NCI-H146 (cell line): Measurements from ENCODE around the gene ITGB2.

ENCODE experiments used
- DNase-seq: peaks from one replicate; lab custom pipeline; 2025; lab: John Stamatoyannopoulos, UW

ITGB2 gene

GRCh38 chr21:44910229-44911067 is 10.3 kb downstream of the ITGB2 start:
- no peak for DNase-seq

- no peak for DNase-seq
Observed at GRCh38 chr21:44909719-44910118, 11.0 kb downstream of the ITGB2 start.

GRCh38 chr21:44908908-44909307 is 11.8 kb downstream of the ITGB2 start:
- DNase-seq, result no peak

- no peak for DNase-seq
Observed at GRCh38 chr21:44907966-44908895, 12.5 kb downstream of the ITGB2 start.

GRCh38 chr21:44907225-44907965 is 13.3 kb downstream of the ITGB2 start:
- DNase-seq, result no peak

- DNase-seq, result no peak
Observed at GRCh38 chr21:44905728-44906090, 15.0 kb downstream of the ITGB2 start.

- DNase-seq, result no peak
Observed at GRCh38 chr21:44905016-44905727, 15.5 kb downstream of the ITGB2 start.

GRCh38 chr21:44904141-44904923 is 16.4 kb downstream of the ITGB2 start:
- DNase-seq, result no peak

GRCh38 chr21:44903689-44904088 is 17.0 kb downstream of the ITGB2 start:
- DNase-seq, result no peak

- no peak for DNase-seq
Observed at GRCh38 chr21:44903050-44903685, 17.5 kb downstream of the ITGB2 start.

GRCh38 chr21:44902268-44903049 is 18.2 kb downstream of the ITGB2 start:
- DNase-seq, result no peak

- DNase-seq, result no peak
Observed at GRCh38 chr21:44901391-44902074, 19.2 kb downstream of the ITGB2 start.

- no peak for DNase-seq
Observed at GRCh38 chr21:44900559-44901251, 20.0 kb downstream of the ITGB2 start.

- no peak for DNase-seq
Observed at GRCh38 chr21:44899768-44900558, 20.7 kb downstream of the ITGB2 start.

- DNase-seq, result no peak
Observed at GRCh38 chr21:44898851-44899767, 21.6 kb downstream of the ITGB2 start.

- no peak for DNase-seq
Observed at GRCh38 chr21:44898011-44898488, 22.6 kb downstream of the ITGB2 start.
